RKO (cell line): ENCODE measurements around the gene COQ4.
"Not testable (repeated sequence)": the region's sequence is repeated elsewhere in the genome, so short reads cannot be mapped to it uniquely, and the experiment has no call there.

Experiments used
- DNase-seq: peaks from one replicate; pipeline ENCODE4 v3.0.0-alpha.2; 2016; ENCODE audit warnings: low spot score

Gene COQ4

DNA sequence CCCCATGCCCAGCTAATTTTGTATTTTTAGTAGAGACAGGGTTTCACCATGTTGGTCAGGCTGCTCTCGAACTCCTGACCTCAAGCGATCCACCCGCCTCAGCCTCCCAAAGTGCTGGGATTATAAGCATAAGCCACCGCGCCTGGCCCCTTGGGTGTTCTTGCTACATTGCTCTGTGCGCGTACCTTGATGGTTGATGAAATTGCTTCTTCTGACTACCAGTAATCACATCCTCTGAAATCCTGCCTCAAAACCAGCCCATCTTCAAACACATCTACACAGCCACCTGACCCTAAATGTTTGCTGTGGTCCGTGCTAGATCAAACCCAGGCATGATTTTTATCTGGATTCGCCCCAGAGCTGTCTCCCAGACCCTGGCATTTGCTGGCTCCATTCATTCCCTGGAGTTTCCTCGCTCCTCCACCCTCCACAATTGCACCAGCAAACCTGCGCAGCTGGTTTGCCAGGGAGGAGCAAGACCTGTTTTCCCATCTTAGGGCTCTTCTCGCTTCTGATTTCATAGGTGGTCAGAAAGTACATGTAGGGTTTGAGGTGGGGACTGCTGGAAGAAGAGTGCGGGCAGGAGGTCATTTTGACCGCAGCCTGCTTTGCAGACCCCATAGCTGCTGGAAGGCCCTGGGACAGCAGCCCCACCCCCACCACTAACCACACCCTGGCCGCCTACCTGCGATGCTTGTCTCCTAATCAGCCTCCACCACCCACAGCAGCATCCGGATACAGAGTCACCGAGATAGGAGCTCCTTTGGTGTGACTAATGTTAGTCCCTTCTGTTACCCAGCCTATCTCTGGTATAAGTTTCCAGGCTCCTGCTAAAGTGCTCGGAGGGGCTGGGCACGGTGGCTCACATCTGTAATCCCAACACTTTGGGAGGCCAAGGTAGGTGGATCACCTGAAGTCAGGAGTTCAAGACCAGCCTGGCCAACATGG, 23.8 kb upstream of the COQ4 start:
- no peak for DNase-seq

DNA sequence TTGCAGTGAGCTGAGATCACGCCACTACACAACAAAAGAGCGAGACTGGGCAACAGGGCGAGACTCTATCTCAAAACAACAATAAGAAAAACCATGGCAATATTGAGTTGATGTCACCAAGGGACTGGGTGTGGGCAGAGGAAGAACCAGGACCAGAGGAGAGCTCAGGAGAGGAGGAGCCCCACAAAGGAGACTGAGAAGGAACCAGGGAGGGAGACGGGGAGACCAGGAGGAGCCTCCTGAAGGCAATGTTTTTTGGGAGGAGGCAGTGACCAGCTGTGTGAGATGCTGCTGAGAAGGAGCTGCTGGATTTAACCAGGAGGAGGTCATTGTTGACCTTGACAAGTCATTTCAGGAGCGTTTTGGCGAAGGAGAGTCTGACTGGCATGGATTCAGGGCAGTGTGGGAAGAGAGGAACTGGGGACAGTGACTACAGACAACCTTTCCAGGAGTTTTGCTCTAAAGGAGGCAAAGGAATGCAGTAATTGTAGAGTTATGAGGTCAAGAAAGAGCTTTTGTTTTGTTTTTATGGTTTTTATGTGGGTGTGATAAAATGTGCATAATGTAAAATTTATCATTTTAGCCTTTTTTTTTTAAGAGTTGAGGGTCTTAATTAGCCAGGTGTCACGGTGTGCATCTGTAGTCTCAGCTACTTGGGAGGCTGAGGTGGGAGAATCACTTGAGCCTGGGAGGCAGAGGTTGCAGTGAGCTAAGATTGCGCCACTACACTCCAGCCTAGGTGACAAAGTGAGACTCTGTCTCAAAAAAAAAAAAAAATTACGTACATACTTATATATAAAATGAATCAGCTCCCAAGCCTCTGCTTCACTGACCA, 18.3 kb upstream of the COQ4 start:
- no peak for DNase-seq

DNA sequence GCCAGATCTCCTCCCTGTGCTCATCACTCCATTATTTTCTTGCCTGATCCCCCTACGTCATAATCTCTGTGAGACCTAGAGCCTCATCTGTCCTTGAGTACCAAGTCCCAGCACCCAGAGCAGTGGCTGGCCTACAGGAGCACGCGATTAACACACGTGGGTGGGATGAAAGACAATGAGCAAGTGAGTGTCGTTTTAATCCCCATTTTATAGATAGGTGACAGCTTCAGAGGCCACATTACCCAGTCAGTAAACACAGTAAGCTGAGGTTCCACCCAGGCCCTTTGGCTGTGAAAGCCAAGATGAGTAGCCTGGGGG, 17.7 kb upstream of the COQ4 start:
- no peak for DNase-seq

DNA sequence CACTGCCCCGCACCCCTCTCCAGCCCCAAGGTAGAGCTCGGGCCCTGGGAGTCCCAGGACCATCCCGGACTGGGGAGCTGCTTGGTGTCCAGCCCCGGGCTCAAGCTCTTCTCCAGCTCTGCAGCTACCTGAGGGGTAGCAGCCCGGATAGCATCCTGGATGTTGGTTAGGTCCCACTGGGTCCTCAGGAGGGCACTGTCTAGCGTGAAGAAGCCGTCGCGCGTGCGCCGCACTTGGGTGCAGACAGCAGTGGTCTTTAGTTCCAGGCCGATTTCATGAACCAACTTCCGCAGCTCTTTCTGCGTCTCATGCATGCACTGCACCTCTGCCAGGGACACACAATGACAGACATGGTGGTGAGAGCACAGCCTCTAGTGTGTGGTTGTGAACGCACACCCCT, 13.1 kb upstream of the COQ4 start:
- DNase-seq = no peak

DNA sequence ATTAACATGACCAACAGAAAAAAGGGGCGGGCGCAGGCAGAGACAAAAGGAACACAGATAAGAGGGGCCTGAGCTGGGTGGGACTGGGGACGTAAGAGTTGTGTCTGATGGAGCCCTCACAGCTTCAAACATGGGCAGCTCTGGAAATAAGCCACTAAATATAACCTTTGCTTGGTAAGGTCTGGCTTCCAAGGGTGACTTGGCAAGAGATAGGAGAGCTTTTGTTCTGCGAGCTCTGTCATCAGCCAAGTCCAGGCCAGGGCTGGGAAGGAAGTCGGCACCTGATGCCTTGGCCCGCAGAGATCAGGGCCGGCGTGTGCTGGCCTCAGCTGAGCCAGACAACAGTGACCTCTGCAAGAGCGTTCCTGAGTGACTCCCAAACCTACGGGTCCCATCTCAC, 12.2 kb upstream of the COQ4 start:
- no peak for DNase-seq

DNA sequence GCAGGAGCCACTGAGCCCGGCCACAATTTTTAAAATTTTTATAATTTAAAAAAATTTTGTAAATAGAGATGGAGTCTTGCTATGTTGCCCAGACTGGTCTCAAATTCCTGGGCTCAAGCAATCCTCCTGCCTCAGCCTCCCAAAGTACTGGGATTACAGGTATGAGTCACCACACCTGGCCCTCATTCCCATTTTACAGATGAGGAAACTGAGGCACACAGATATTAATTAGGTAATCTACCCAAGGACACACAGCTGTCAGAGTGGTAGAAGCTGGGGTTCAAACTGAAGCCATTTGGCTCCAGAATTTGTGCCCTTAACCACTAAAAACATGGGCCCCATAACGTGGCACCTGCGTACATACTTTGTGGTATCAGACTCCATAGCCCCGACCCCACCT, 7.9 kb upstream of the COQ4 start:
- DNase-seq = no peak

DNA sequence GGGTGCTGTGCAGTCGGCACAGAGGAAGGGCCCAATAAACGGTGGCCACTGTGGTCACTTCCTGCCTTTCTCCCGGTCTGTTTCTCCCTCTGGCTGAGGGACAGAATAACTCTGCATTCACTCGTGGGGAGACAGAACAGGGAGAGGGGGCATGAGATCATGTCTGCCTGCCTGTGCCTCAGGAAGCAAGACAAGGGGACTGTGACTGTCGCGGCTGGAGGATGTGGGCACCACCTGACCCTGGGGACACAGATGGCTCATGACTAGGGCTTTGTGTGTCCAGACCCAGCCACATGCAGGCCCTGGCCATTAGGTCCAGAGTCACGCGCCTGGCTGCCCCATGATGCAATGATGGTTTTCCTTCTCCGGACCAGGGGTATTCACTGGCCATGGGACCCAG, 6.2 kb upstream of the COQ4 start:
- no peak for DNase-seq

DNA sequence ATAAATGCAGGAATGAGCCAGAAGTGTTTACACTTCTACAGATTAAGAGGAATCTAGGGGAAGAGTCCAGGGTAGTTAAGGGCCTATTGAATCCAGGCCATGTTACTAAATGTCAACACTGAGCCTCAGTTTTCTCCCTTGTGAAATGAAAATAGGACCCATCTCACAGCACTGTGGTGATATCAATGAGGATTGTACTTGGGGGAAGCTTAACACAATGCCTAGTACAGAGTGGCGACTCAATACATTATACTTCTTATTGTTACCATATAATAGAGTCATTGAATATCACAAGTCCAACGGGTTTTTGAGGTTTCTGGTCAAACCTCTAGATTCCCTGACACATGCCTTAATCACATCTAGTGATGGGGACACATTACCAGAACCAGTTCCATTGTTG, 5.0 kb upstream of the COQ4 start:
- DNase-seq = no peak

DNA sequence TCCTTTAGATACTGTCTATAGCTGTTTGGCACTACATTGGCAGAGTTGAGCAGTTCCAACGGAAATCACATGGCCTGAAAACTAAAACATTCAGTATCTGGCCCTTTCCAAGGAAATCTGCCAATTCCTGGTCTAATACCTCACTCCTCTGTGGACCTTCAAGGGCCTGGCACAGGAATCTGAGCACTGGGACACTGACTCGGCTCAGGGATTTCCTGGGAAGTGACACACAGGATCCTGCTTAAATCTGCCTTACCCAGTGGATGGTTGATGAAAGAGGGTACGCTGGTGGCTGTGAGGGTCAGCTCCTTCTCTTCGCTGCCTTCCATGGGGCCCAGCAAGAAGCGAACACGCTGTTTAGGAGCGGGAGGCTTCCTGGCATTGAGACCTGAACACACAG, 1.3 kb upstream of the COQ4 start:
- peak; percentile 52 for DNase-seq

DNA sequence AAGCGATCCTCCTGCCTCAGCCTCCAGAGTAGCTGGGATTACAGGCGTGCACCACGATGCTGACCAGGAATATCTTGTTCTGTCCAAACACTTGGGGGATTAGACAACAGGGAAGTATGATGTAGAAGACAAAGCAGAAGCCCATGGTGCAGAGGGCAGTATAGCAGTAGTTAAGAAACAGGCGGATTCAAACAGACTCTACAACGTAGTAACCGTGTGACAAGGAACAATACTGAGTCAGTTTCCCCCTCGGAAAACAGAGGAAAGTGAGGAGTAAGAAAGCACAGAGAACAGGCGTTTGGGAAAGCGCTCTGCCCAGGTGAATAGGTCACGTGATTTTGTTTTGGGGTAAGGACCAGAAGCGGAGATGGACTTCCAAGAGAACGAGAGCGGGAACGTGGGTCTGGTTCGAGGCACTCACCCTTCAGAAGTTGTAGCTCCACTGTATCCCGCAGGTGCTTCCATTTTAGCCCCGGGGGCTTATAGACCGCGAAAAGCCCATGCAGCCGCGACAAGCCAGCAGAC, 698 bp upstream of the COQ4 start:
- no peak for DNase-seq

DNA sequence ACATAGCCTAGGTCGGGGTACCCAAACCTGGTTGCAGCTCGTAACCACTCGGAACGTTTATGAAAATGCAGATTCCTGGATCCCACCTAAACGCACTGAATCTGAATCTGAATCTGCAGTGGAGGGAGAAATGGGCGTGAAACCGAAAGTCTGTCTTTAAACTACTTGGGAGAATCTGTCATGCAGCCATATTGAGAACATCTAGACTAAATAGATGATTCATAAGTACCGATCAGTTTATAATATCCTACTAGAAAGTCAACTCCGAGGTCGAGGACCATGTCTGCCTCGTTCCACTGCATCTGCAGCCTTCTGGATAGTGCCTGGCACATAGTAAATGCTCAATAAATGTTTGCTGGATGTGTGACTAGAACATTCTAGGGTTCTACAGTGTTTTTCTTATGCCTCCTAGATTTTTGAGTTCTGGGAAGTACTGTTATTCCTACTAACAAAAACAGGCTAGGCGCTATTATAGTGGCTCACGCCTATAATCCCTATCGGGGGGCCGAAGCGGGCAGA, 632 bp downstream of the COQ4 start:
- DNase-seq = peak; percentile 71

DNA sequence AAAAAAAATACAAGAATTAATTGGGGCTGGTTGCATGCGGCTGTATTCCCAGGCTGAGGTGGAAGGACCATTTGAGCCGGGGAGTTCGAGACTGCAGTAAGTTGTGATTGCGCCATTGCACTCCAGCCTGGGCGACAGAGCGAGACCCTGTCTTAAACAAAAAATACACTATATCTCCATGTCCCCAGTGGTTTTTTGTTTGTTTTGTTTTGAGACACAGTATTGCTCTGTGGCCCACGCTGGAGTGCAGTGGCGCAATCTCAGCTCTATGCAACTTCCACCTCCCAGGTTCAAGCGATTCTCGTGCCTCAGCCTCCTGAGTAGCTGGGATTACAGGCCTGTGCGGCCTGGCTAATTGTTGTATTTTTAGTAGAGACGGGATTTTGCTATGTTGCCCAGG, 1.2 kb downstream of the COQ4 start:
- no peak for DNase-seq

DNA sequence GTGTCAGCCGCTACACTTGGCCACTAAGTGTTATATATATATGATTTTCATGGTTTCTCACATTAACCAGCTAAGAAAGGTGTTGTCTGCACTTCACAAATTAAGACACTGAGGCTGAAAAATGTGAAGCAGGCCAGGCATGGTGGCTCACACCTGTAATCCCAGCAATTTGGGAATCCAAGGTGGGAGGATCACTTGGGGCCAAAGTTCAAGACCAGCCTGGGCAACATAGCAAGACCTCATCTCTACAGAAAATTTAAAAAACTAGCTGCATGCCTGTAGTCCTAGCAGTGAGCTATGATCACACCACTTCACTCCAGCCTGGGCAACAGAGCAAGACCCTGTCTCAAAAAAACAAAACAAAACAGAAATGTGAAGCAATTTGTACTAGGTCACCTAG, 1.8 kb downstream of the COQ4 start:
- DNase-seq = no peak

DNA sequence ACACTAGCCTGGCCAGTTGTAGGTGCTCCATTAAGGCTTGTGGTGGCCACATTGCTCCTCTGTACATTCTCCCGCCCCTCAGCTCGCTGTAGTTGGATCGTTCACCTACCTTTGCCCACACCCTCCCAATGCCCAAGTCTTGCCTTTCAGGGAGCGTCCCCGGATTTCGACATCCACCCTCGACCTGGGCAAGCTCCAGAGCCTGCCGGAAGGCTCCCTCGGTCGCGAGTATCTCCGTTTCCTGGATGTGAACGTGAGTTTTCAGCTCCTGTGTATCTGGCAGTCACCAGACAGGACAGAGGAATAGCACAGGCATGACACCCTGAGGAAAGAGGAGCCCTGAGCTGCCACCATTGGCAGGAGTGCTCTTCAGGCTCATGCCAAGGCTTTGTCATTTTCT, 3.0 kb downstream of the COQ4 start:
- DNase-seq = no peak

DNA sequence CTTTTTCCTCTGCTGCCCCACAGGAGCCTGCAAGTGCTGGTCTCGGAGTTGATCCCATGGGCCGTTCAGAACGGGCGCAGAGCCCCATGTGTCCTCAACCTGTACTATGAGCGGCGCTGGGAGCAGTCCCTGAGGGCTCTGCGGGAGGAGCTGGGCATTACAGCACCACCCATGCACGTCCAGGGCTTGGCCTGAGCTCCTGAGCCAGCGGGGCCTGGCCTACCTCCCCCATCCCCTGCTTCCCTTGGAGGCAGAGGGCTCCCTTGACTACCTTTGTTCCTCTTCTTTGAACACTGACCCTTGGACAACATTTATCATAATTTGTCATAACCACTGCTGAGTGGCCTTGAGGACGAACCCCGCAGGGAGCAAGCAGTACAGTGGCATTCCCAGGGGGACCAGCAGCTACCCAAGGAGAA, 10.8 kb downstream of the COQ4 start:
- no peak for DNase-seq

DNA sequence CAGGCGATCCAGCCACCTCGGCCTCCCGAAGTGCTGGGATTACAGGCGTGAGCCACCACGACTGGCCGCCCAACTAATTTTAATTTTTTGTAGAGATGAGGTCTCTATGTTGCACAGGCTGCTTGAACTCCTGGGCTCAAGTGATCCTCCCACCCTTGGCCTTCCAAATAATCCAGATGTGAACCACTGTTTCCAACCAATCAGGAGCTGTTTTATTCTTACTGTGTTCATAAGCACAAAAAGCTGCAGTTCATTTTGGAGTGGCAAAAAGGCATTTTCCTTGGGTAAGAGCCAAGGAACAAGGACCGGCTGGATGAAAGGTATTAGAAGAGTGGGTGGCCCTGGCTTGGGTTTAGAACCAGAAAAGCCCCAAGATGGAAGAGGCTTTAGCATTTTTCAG, 12.5 kb downstream of the COQ4 start:
- no peak for DNase-seq

DNA sequence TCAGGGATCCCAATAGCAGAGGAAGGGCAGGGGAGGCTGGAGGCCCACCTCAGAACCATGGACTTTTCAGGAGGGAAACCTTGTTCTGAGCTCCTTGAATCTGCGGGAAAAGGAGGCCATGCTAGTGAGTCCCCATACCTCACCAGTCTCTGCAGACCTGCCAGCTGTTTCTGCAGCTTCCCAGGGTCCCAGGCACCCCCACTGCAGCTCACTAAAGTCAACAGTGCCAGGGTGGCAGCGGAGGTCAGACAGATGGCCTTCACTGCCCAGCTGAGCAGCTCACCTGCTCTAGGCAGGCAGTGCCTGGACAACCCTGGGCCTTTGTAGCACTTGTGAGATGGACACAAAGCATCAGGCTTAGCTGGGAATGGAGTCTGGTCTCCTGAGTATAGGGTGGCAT, 13.3 kb downstream of the COQ4 start:
- DNase-seq = no peak

DNA sequence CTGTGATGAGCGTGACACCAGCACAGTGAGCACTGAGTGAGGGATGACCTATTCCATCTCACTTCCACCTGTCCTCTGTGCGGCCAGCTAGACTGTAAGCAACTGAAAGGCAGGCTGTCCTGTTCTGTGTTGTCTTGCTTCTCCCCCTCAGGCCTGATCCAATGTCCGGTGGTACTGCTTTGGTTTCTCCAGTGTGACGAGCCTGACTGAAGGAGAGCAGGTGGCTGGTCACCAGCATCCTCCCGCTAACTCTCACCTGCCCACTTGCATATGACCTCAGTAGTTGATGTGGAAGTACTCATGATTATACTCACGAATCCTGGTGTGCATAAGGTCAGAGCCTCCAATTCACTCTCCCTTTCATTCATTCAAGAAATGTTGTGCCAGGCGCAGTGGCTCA, 15.3 kb downstream of the COQ4 start:
- DNase-seq = no peak

DNA sequence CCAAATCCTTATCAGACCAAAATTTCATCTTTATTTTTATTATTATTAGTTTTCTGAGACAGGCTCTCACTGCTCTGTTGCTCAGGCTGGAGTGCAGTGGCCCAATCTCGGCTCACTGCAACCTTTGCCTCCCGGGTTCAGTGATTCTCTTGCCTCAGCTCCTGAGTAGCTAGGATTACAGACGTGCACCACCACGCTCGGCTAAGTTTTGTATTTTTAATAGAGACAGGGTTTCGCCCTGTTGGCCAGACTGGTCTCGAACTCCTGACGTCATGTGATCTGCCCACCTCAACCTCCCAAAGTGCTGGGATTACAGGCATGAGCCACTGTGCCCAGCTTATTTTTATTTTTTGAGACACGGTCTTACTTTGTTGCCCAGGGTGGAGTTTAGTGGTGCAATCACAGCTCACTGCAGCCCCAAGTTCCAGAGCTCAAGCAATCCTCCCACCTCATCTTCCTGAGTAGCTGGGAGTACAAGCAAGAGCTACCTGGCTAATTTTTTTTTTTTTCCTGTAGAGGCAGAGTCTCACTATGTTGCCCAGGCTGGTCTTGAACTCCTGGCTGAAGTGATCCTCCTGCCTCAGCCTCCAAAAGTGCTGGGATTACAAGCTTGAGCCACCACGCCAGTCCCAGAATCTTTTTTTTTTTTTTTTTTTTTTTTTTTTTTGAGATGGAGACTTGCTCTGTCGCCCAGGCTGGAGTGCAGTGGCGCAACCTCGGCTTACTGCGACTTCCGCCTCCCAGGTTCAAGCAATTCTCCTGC, 16.4 kb downstream of the COQ4 start:
- DNase-seq = not testable (repeated sequence)

DNA sequence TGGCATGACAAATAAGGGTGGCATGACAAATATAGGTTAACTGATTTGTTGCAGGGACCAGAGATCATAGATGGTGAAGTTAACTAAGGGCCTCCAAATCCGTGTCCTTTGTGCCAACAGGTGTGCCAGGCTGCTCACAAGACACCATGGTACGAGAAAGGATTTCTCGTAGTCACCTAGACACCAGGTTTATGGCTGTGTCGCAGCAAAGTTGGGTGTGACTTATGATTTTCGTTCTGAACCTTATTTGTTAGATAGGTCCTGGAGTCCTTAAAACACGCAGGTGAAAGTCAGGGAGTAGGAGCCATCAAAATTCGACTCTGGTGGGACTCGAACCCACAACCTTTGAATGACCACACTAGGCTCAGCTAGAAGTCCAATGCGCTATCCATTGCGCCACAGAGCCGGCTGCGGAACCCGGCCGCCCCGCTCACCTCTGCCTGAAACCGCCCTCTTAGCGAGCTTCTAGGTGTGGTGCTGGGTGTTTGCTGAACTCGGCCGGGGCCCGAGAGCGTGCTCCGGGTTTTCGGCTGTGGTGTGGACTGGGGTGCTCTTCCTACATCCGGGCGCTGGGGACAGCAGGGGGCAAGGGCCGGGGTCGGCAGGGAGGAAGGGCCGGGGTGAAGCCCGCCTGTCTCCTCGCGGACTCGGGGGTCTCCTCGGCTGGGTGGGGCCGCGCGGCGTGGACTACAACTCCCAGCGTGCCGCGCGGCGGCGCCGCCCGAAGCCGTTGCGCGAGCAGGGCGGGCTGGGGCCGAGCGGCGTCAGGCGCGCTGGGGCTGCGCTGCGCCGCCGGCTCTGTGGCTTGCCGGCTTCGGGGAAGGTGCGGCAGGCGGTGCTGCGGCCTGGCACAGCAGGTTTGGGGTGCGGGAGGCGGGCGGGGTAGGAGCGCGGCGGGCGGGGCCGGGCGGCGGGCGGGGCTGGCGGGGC, 17.4 kb downstream of the COQ4 start, which contains the start of gene SLC27A4:
SLC27A4 (plus strand) TSS at position 767 of the 930 bp plus-strand sequence. CDS start 2,606 bp downstream, outside the sequence.
- peak; percentile 92 for DNase-seq
